K562 (cell line): ENCODE results near the gene SVOP. TPM values are rescaled to one million over a fixed set of nuclear protein-coding genes. Genes with fewer than 3 reads are reported as not detected.

Source experiments
- ETV6 ChIP-seq, 3 experiments: fragments of 150-350 bp in 1 of 3; sonication (generic) in 1 of 3; formaldehyde crosslinking in 1 of 3; IDR thresholded peaks; 2 replicates each; pipeline versions ENCODE4 v1.6.1 to v1.8.0; 2014 to 2022; ENCODE audit warnings: borderline replicate concordance in 2 of 3, low read depth in 2 of 3, antibody characterized with exemption in 1 of 3, low read length in 1 of 3, mild to moderate bottlenecking in 1 of 3, missing genetic modification reagents in 1 of 3
- HCFC1 ChIP-seq: IDR thresholded peaks from 2 replicates; pipeline ENCODE4 v1.6.1; 2012; ENCODE audit warnings: low read depth, low read length, improper control_type of control experiment
- HOMEZ ChIP-seq: fragments of 250-450 bp; sonication (Bioruptor Pico); IDR thresholded peaks from 2 replicates; pipeline ENCODE4 v1.4.0; 2020; ENCODE audit warnings: mild to moderate bottlenecking, moderate library complexity
- MAZ ChIP-seq, 2 experiments: fragments of 450-650 bp in 1 of 2; sonication (generic) in 1 of 2; formaldehyde crosslinking; IDR thresholded peaks in 1 of 2; conservative IDR thresholded peaks in 1 of 2; 2 replicates each; pipeline versions ENCODE4 v1.4.0 to v1.5.0; 2020; ENCODE audit warnings: mild to moderate bottlenecking in 1 of 2, missing genetic modification reagents in 1 of 2
- MTF1 ChIP-seq: fragments of 250-450 bp; sonication (Bioruptor Pico); IDR thresholded peaks from 2 replicates; pipeline ENCODE4 v1.9.0; 2021; ENCODE audit warnings: moderate library complexity, mild to moderate bottlenecking, inconsistent platforms, borderline replicate concordance
- PKNOX1 ChIP-seq: fragments of 450-650 bp; IDR thresholded peaks from 2 replicates; pipeline ENCODE4 v1.6.1; 2016
- PRMT5 ChIP-seq: sonication (generic); formaldehyde crosslinking; IDR thresholded peaks from 2 replicates; pipeline ENCODE4 v1.5.0; 2020; ENCODE audit warnings: missing genetic modification reagents
- TEAD1 ChIP-seq, 2 experiments: fragments of 450-650 bp in 1 of 2; sonication (generic) in 1 of 2; formaldehyde crosslinking; IDR thresholded peaks; 2 replicates each; pipeline versions ENCODE4 v1.4.0 to v1.8.0; 2020 to 2022; ENCODE audit warnings: mild to moderate bottlenecking in 2 of 2, missing genetic modification reagents in 1 of 2
- TFAP4 ChIP-seq: sonication (generic); formaldehyde crosslinking; IDR thresholded peaks from 2 replicates; pipeline ENCODE4 v1.8.0; 2022; ENCODE audit warnings: missing genetic modification reagents, mild to moderate bottlenecking, moderate library complexity, borderline replicate concordance
- THRA ChIP-seq: fragments of 450-650 bp; IDR thresholded peaks from 2 replicates; pipeline ENCODE4 v1.6.1; 2017; ENCODE audit warnings: mild to moderate bottlenecking, moderate library complexity
- USF2 ChIP-seq: sonication (generic); formaldehyde crosslinking; IDR thresholded peaks from 2 replicates; pipeline ENCODE4 v1.5.0; 2020; ENCODE audit warnings: missing genetic modification reagents
- ZNF766 ChIP-seq: fragments of 200-800 bp; sonication (Bioruptor generic); conservative IDR thresholded peaks from 2 replicates; pipeline ENCODE4 v1.6.1; 2016; ENCODE audit warnings: missing genetic modification characterization, missing compliant biosample characterization
- ZSCAN29 ChIP-seq: fragments of 450-650 bp; IDR thresholded peaks from 2 replicates; pipeline ENCODE4 v1.6.1; 2017
- polyA plus RNA-seq, 8 experiments: library from polyadenylated mRNA; depleted of rRNA in 4 of 8; stranded (reverse) in 5 of 8; unstranded in 3 of 8; fragments of >200 nt; fragmentation: Nextera tagmentation in 2 of 8; fragmentation: Illumina TruSeq in 1 of 8; extraction: Ambion mirVana in 2 of 8; extraction: Trizol in 1 of 8; gene quantifications; 2 replicates each; pipeline versions ENCODE4 v1.2.1 to v1.2.3, GENCODE V29; 2011 to 2014; ENCODE audit warnings: inconsistent platforms in 1 of 8, missing spikeins in 1 of 8
- total RNA-seq, 7 experiments: library from RNA; depleted of rRNA in 6 of 7; stranded (reverse); fragments of >200 nt in 6 of 7; fragmentation: Illumina TruSeq in 2 of 7; extraction: Trizol in 2 of 7; gene quantifications; 2 replicates each; pipeline versions ENCODE4 v1.2.1 to v1.2.3, GENCODE V29; 2011 to 2021; ENCODE audit warnings: low replicate concordance in 1 of 7

The SVOP gene
- total and polyA plus RNA-seq, 9 of the 15 experiments (the other 6 are each of a cell fraction or from before 2014, with no cell fraction given), result 0.01 to 0.09 (median 0.06) TPM; not detected in 1

GRCh38 chr12:109020796-109021380 is at the start of gene SVOP (continued):
- TF ChIP-seq USF2, result peak; percentile 19; the same call in 1 of the 2 replicates
- peak in 1 of 2 experiments; percentile 50; a peak in 1 of 4 replicates for TF ChIP-seq TEAD1 (CRISPR knock-in tag; IDR thresholded peaks at IDR 0.05)
- TF ChIP-seq MTF1 (CRISPR knock-in tag), result no peak
- peak; percentile 95 for TF ChIP-seq PRMT5 (CRISPR knock-in tag)
- 0 out of 2 replicates have a peak, but pooled peaks have one; percentile 7 for TF ChIP-seq HCFC1
- no peak for TF ChIP-seq THRA
- no peak for TF ChIP-seq ETV6 (IDR thresholded peaks at IDR 0.05; ENCODE audit: borderline replicate concordance in 1 of 2, low read depth in 2 of 2, low read length in 1 of 2)
- 0 out of 2 replicates have a peak, but pooled peaks have one; percentile 35 for TF ChIP-seq ETV6 (CRISPR knock-in tag; IDR thresholded peaks at IDR 0.05; ENCODE audit: borderline replicate concordance)
- no peak for TF ChIP-seq ZSCAN29
- peak in 1 of 2 experiments; percentile 83; a peak in 2 of 4 replicates for TF ChIP-seq MAZ (CRISPR knock-in tag; conservative IDR thresholded peaks at IDR 0.05 in 1 of 2, IDR thresholded peaks at IDR 0.05 in 1 of 2)
- TF ChIP-seq HOMEZ, result no peak
- TF ChIP-seq ZNF766 (CRISPR knock-in tag), result peak; percentile 68; the same call in 1 of the 2 replicates
- TF ChIP-seq TFAP4, result peak; percentile 99
- TF ChIP-seq PKNOX1, result no peak
